Measurements from ENCODE around the gene ZNF684. TPM values are rescaled to one million over a fixed set of nuclear protein-coding genes. Genes with fewer than 3 reads are reported as not detected.
"Not testable (repeated sequence)": the region's sequence is repeated elsewhere in the genome, so short reads cannot be mapped to it uniquely, and the experiment has no call there.

The ZNF684 gene
- total RNA-seq, 4 donors from 2014 or later, result 2.0 to 7.1 (median 2.9) TPM

DNA sequence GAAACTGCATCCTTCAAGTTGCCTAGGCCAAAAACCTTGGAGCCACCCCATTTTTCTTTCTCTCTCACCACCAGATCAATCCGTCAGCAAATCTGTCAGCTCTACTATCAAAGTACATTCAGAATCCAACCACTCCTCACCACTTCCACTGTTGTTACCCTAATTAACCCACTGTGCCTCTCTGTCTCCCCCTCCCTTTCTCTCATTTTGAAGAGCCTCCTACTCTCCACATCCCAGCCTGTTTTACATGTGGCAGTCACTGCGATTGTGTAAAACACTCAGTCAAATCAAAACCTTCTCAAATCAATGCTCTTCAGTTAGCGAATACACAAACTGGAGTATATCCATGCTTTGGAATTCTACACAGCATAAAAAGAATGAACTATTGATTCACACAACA, 33.1 kb downstream of the ZNF684 start:
- H3K9me3 ChIP-seq, result no peaks in the 10 kb centered on the region

DNA sequence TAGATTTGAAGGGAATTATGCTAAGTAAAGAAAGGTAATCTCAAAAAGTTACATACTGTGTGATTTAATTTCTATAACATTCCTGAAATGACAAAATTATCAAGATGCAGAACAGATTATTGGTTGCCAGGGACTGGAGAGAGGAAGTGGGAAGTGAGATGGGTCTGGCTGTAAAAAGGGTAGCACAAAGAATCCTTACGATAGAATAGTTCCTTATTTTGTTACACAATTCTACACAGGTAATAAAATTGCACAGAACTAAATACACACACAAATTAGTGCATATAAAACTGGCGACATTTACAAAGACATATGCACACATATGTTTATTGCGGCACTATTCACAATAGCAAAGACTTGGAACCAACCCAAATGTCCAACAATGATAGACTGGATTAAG, 33.5 kb downstream of the ZNF684 start:
- no peaks in the 10 kb centered on the region for H3K4me1 ChIP-seq
- in situ Hi-C loops (cut with MboI; ENCODE audit: low sequenced_read_pairs in 4 of 4) (no loop called here), intact Hi-C loops (cut with DNase I; ENCODE audit: low total_unique reads) (no loop called here)
- H3K27ac ChIP-seq, result no peak overlapping the region
- no peaks in the 10 kb centered on the region for H3K9me3 ChIP-seq
- no peak overlapping the region for H3K4me3 ChIP-seq
- no peaks in the 10 kb centered on the region for H3K27me3 ChIP-seq
- TF ChIP-seq, protein P1, sequence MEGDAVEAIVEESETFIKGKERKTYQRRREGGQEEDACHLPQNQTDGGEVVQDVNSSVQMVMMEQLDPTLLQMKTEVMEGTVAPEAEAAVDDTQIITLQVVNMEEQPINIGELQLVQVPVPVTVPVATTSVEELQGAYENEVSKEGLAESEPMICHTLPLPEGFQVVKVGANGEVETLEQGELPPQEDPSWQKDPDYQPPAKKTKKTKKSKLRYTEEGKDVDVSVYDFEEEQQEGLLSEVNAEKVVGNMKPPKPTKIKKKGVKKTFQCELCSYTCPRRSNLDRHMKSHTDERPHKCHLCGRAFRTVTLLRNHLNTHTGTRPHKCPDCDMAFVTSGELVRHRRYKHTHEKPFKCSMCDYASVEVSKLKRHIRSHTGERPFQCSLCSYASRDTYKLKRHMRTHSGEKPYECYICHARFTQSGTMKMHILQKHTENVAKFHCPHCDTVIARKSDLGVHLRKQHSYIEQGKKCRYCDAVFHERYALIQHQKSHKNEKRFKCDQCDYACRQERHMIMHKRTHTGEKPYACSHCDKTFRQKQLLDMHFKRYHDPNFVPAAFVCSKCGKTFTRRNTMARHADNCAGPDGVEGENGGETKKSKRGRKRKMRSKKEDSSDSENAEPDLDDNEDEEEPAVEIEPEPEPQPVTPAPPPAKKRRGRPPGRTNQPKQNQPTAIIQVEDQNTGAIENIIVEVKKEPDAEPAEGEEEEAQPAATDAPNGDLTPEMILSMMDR (IDR thresholded peaks at IDR 0.05 in 4 of 5, conservative IDR thresholded peaks at IDR 0.05 in 1 of 5), result no peak
- TF ChIP-seq POLR2A (IDR thresholded peaks at IDR 0.05), result no peak
- no peaks in the 10 kb centered on the region for H3K36me3 ChIP-seq
- DNase-seq, result no peak
- ATAC-seq, result no peak

More for the DNA sequence above, 33.1 kb downstream of the ZNF684 start:
- DNase-seq, result no peak
- H3K27me3 ChIP-seq, result no peaks in the 10 kb centered on the region
- no peak for ATAC-seq
- no peaks in the 10 kb centered on the region for H3K36me3 ChIP-seq
- no peak overlapping the region for H3K27ac ChIP-seq
- in situ Hi-C loops (cut with MboI; ENCODE audit: low sequenced_read_pairs in 4 of 4), result no loop called here
- H3K4me3 ChIP-seq, result no peak overlapping the region
- TF ChIP-seq, protein P1 (IDR thresholded peaks at IDR 0.05 in 4 of 5, conservative IDR thresholded peaks at IDR 0.05 in 1 of 5), result no peak
- TF ChIP-seq POLR2A (IDR thresholded peaks at IDR 0.05), result no peak
- intact Hi-C loops (cut with DNase I; ENCODE audit: low total_unique reads), result no loop called here
- no peaks in the 10 kb centered on the region for H3K4me1 ChIP-seq

DNA sequence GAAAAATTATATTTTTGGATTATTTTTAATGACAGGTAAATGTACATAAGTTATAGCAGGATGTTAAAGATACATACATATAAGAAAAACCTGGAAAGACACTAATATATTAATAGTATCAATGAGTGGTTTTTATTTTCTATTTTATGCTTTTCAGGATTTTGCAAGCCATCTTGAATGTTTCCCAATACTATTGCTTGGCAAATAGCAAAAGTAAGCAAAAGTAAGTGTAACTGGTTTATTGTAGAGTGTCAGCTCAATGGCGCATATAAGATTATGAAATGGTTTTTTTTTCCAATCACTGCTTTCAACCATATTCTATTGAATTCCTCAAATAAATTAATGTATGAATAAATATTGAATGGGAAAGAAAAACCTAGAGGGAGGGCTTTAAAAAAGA, 36.4 kb downstream of the ZNF684 start:
- Histone ChIP-seq H3K4me3 (no peak overlapping the region), H3K4me1 (no peaks in the 10 kb centered on the region), H3K27ac (no peak overlapping the region), H3K36me3 (no peaks in the 10 kb centered on the region), H3K27me3 (no peaks in the 10 kb centered on the region), H3K9me3 (no peaks in the 10 kb centered on the region)
- no peak for TF ChIP-seq POLR2A (IDR thresholded peaks at IDR 0.05)
- TF ChIP-seq, protein P1 (IDR thresholded peaks at IDR 0.05 in 4 of 5, conservative IDR thresholded peaks at IDR 0.05 in 1 of 5), result no peak
- ATAC-seq (no peak), DNase-seq (no peak)
- in situ Hi-C loops (cut with MboI; ENCODE audit: low sequenced_read_pairs in 4 of 4), result no loop called here
- intact Hi-C loops (cut with DNase I; ENCODE audit: low total_unique reads), result no loop called here

DNA sequence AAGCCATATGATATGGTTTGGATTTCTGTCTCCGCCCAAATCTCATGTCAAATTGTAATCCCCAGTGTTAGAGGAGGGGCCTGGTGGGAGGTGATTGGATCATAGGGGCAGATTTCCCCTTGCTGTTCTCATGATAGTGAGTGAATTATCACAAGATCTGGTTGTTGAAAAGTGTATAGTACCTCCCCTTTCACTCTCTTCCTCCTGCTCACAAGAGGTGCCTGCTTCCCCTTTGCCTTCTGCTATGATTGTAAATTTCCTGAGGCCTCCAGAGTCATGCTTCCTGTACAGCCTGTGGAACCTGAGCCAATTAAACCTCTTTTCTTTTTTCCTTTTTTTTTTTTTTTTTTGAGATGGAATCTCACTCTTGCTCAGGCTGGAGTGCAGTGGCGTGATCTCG, 43.4 kb downstream of the ZNF684 start:
- in situ Hi-C loops (cut with MboI; ENCODE audit: low sequenced_read_pairs in 4 of 4); H3K4me3 ChIP-seq; DNase-seq; intact Hi-C loops (cut with DNase I; ENCODE audit: low total_unique reads); ATAC-seq; H3K27ac ChIP-seq; H3K9me3 ChIP-seq; H3K27me3 ChIP-seq; H3K36me3 ChIP-seq; H3K4me1 ChIP-seq: not testable (repeated sequence)

DNA sequence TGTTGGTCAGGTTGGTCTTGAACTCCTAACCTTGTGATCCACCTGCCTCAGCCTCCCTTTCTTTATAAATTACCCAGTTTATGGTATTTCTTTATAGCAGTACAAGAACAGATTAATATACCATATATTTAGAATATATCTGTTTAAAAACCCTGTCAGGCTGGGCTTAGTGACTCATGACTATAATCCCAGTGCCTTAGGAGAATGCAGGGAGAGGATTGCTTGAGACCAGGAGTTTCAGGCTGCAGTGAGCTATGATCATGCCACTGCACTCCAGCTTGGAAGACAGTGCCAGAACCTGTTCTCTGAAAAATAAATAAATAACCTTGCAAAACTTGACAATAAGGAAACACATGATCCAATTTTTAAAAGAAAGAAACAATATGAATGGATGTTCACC, 43.9 kb downstream of the ZNF684 start:
- ATAC-seq, result no peak
- Histone ChIP-seq H3K27me3 (no peaks in the 10 kb centered on the region), H3K4me1 (no peaks in the 10 kb centered on the region), H3K4me3 (no peak overlapping the region), H3K9me3 (no peaks in the 10 kb centered on the region), H3K36me3 (no peaks in the 10 kb centered on the region), H3K27ac (no peak overlapping the region)
- DNase-seq, result no peak
- intact Hi-C loops (cut with DNase I; ENCODE audit: low total_unique reads), result no loop called here
- no peak for TF ChIP-seq POLR2A (IDR thresholded peaks at IDR 0.05)
- TF ChIP-seq, protein P1 (IDR thresholded peaks at IDR 0.05 in 4 of 5, conservative IDR thresholded peaks at IDR 0.05 in 1 of 5), result no peak
- in situ Hi-C loops (cut with MboI; ENCODE audit: low sequenced_read_pairs in 4 of 4), result no loop called here

All from gastrocnemius medialis (tissue), 4 donors.